AG04450 (cell line): ENCODE measurements around the gene MICAL2. TPM values are rescaled to one million over a fixed set of nuclear protein-coding genes. Genes with fewer than 3 reads are reported as not detected.

ENCODE experiments used
- CTCF ChIA-PET: fragments of 300-600, 350-600 bp; formaldehyde crosslinking; extraction: SDS; loops from one replicate; lab custom pipeline; 2022; ENCODE audit warnings: antibody characterized with exemption, inconsistent platforms; lab: Charles Lee
- POLR2A ChIA-PET: fragments of 350-600 bp; formaldehyde crosslinking; extraction: SDS; loops from one replicate; lab custom pipeline; 2021; ENCODE audit warnings: antibody characterized with exemption, inconsistent platforms; lab: Yijun Ruan, JAX
- DNase-seq: peaks from one replicate; pipeline ENCODE4 v3.0.0-alpha.2; 2011; ENCODE audit warnings: low read depth, low spot score
- H3K27ac ChIP-seq: one replicate; pipeline ENCODE4 v1.5.1; 2012; ENCODE audit warnings: low read depth, low read length, control low read depth
- H3K27me3 ChIP-seq: one replicate; pipeline ENCODE4 v1.6.0; 2012; ENCODE audit warnings: low read length; ENCODE audit not compliant: control insufficient read depth, insufficient read depth
- H3K4me3 ChIP-seq: 2 replicates; pipeline ENCODE4 v1.5.1; 2011; ENCODE audit warnings: mild to moderate bottlenecking, low read depth, low read length, control low read depth
- H3K9me3 ChIP-seq: 2 replicates; pipeline ENCODE4 v1.5.1; 2012; ENCODE audit warnings: low read length; ENCODE audit not compliant: control insufficient read depth, insufficient read depth
- CTCF ChIP-seq: IDR thresholded peaks from 2 replicates; pipeline ENCODE4 v1.5.1; 2011; ENCODE audit warnings: low read depth, low read length, control low read depth, inconsistent platforms
- polyA plus RNA-seq: library from polyadenylated mRNA; depleted of rRNA; stranded (reverse); fragments of >200 nt; gene quantifications from 2 replicates; pipeline ENCODE4 v1.2.3, GENCODE V29; 2011

The MICAL2 gene
- polyA plus RNA-seq, 1 experiment, result 171 TPM

DNA sequence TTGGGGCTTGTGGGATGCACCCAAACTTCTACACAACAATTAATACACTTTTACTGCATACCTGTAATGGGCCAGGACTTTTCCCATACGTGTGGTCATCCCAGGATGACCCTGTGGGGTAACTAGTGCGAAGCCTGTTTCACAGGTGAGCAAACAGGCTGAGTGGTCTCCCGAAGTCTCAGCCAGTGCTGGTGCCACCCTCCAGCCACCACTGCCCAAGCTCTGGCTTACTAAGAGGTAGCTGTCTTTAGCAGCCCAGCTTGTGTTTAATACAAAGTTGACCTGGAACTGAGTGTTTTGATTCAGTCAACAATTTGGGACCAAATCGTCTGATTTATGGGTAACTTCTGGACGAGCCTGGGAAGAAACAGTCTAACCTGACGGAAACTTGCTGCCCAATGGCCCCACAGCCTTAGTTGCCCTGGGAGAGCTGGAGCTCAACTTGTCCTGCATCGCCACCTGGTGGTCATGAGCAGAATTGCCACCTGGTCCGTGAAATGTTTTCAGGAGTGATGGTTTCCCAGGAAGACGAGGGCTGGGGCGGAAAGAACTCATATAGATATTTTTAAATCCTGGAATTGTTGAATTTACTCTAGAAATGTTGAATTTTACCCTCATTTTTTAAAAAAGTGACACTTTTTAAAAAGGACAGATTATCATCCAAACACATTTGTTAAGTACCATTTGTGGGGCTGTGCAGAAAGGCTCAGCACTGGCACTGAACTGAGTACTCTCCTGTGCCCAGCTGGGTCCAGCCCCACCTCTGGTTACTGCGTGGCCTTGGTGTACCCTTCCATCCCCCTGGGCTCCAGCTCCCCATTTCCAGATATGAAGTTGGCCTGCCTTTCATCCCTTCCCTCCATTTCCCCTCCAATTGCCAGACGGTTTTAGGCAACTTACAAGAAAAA lies 171.4 kb downstream of the MICAL2 start:
- Histone ChIP-seq H3K4me3 (no peak overlapping the region), H3K27ac (no peak overlapping the region), H3K27me3 (no peaks in the 10 kb centered on the region), H3K9me3 (no peaks in the 10 kb centered on the region)
- DNase-seq, result peak; percentile 73
- CTCF ChIA-PET, result interaction anchor here (0.7 to 10.9 kb wide), 37 partner anchors 14 to 494 kb away, joined by 3 to 205 read pairs (median 4); no protein-coding TSS in a partner anchor
- POLR2A ChIA-PET, result interaction anchor here (0.8 to 1.2 kb wide), 4 partner anchors 49 to 234 kb away, joined by 3 to 5 read pairs (median 4); no protein-coding TSS in a partner anchor
- peak; percentile 93 for TF ChIP-seq CTCF

- DNase-seq, result no peak
- Histone ChIP-seq H3K4me3 (no peak overlapping the region), H3K27ac (no peak overlapping the region), H3K27me3 (no peaks in the 10 kb centered on the region), H3K9me3 (no peaks in the 10 kb centered on the region)
- TF ChIP-seq CTCF, result no peak
- POLR2A ChIA-PET, result no interaction called here
- CTCF ChIA-PET, result interaction anchor here (0.7 to 10.9 kb wide), 7 partner anchors 45 to 691 kb away, joined by 3 to 205 read pairs (median 22); no protein-coding TSS in a partner anchor
Measured at GRCh38 chr11:12282676-12283075, 172.3 kb downstream of the MICAL2 start.

DNA sequence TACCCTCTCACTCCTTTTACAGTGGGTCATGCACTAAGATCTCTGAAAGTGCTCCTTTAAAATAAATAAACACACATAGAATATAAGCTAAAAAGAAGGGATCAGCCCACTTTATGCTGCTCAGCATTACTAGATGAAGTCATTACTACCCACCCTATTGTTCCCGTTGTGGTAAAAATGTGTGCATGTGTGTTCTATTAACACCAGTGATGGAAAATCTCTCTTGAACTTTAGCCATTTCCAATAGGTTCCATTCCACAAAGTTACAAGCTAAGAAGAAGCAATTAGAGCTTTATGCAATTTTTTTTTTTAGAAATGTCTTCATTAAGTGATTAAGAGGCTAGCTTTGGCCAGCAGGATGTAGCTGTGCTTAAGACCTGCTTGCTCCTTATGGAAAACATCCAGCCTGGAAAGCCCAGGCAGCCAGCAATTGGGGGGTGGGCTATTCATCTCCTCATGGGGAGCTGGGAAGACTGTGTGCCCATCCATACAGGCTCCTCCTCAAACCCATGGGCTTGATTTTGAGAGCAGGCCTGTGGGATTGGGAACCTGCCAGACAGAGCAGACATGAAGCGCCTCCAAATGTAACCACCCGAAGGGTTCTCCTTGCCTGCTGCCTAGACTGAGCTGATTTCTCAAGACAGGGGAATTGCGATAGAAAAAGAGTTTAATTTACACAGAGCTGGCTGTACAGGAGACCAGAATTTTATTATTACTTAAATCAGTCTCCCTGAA lies 174.1 kb downstream of the MICAL2 start:
- Histone ChIP-seq H3K4me3 (peak overlapping the region; percentile 33), H3K9me3 (no peaks in the 10 kb centered on the region), H3K27me3 (no peaks in the 10 kb centered on the region), H3K27ac (peak overlapping the region; percentile 98)
- peak; percentile 32 for DNase-seq
- ChIA-PET CTCF (interaction anchor here (0.6 to 10.9 kb wide), 6 partner anchors 9 to 862 kb away, joined by 3 to 205 read pairs (median 3); no protein-coding TSS in a partner anchor), POLR2A (interaction anchor here (0.9 to 1.3 kb wide), 2 partner anchors 217 to 241 kb away, joined by 3 to 4 read pairs; no protein-coding TSS in a partner anchor)
- TF ChIP-seq CTCF, result no peak

- ChIA-PET CTCF (interaction anchor here (0.6 to 10.9 kb wide), 3 partner anchors 238 to 861 kb away, joined by 3 to 205 read pairs (median 7); no protein-coding TSS in a partner anchor), POLR2A (interaction anchor here (0.6 to 2.5 kb wide), 4 partner anchors 34 to 241 kb away, joined by 3 to 14 read pairs (median 4); no protein-coding TSS in a partner anchor)
- TF ChIP-seq CTCF, result no peak
- peak overlapping the region; percentile 33 for H3K4me3 ChIP-seq
- peak; percentile 89 for DNase-seq
- no peaks in the 10 kb centered on the region for H3K9me3 ChIP-seq
- peak overlapping the region; percentile 98 for H3K27ac ChIP-seq
- H3K27me3 ChIP-seq, result no peaks in the 10 kb centered on the region
Measured at GRCh38 chr11:12285106-12285505, 174.7 kb downstream of the MICAL2 start.
